Right ventricle myocardium superior (tissue), 1 donor: Measurements from ENCODE around the gene DNAJB4. TPM values are rescaled to one million over a fixed set of nuclear protein-coding genes. Genes with fewer than 3 reads are reported as not detected.
A peak's percentile ranks its signal among the peaks of the same experiment; 100 is the strongest.
"Not testable (repeated sequence)": the region's sequence is repeated elsewhere in the genome, so short reads cannot be mapped to it uniquely, and the experiment has no call there.

Source experiments
- ATAC-seq: fragments of 200-7000 bp; cut with Tn5 transposase; one replicate; pipeline ENCODE4 v1.9.1; 2020; ENCODE audit warnings: mild to moderate bottlenecking; ENCODE audit not compliant: poor library complexity
- DNase-seq: peaks from one replicate; pipeline ENCODE4 v3.0.0-alpha.2; 2020
- intact Hi-C: fragments of 100-400 bp; cut with DNase I; formaldehyde crosslinking; loops from one replicate; pipeline ENCODE4 v1.11.2; 2022
- long read RNA-seq: library from polyadenylated mRNA; unstranded; transcript quantifications from one replicate; pipeline ENCODE4 v2.0.0, GENCODE V29; 2021
- total RNA-seq: library from RNA; stranded (reverse); fragmentation: NEBNext Ultra II Directional; extraction: Animal tissue kit (Norgen Biotek cat#: 25700); gene quantifications from one replicate; pipeline ENCODE4 v1.2.1, GENCODE V29; 2021
- donor health status: DM: no; HTN: yes; CAD: no; lungs with severe emphysema.

The DNAJB4 gene
- total RNA-seq: 99.0 TPM
- long read RNA-seq, transcript DNAJB4-206 (3 exons, 949 nt): minor isoform, 63 of 156 reads
- long read RNA-seq, transcript DNAJB4-201 (3 exons, 2,988 nt): major isoform, 72 of 156 reads
- long read RNA-seq, partial matches to known transcripts: 3 of 156 reads
- long read RNA-seq, other reads (novel, unspliced or antisense): 18 of 156 reads

GRCh38 chr1:78004719-78005447 lies at the start of gene DNAJB4:
Gene DNAJB4 (plus strand): TSS chr1:78004939. CDS start chr1:78005111, 172 bp downstream.
- intact Hi-C loops: loop anchor here (10.0 kb wide), 1 partner anchor 640 kb away; the partner anchor contains the start of gene IFI44
- ATAC-seq (peak; percentile 99), DNase-seq (no peak)

GRCh38 chr1:77955709-77956108 lies 49.0 kb upstream of the DNAJB4 start:
- DNase-seq (no peak), ATAC-seq (no peak)
- intact Hi-C loops: no loop called here

GRCh38 chr1:77956464-77956863 lies 48.3 kb upstream of the DNAJB4 start:
- intact Hi-C loops: no loop called here
- ATAC-seq (no peak), DNase-seq (no peak)

DNA sequence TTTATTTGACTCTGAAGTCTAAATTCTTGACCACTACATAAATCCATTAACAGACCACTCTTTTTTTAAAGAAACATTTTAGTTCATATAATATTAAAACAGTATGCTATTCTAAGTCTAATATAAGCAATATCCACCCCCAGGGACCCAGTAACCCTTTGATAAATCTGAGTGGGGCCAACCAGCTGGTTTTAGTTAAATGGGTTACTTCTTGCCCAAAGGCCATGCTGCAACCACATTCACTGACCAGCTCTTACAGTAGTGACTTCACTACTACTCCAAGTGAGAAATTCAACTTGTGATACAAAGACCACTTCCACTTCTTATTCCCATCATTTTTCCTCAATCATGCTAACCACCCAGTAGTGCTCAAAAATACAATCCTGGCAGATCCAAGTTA lies 46.3 kb upstream of the DNAJB4 start:
- intact Hi-C loops: no loop called here
- ATAC-seq: no peak

GRCh38 chr1:77958850-77959249 lies 45.9 kb upstream of the DNAJB4 start:
- DNase-seq: no peak
- intact Hi-C loops: no loop called here
- no peak for ATAC-seq

More for the DNA sequence above, 46.3 kb upstream of the DNAJB4 start:
- no peak for DNase-seq

GRCh38 chr1:77961392-77961791 lies 43.3 kb upstream of the DNAJB4 start:
- DNase-seq (no peak), ATAC-seq (no peak)
- intact Hi-C loops: loop anchor here (5.0 kb wide), 1 partner anchor 244 kb away; no protein-coding TSS in a partner anchor

GRCh38 chr1:77966291-77966690 lies 38.4 kb upstream of the DNAJB4 start:
- no peak for DNase-seq
- intact Hi-C loops: no loop called here
- no peak for ATAC-seq

GRCh38 chr1:77970192-77970591 lies 34.5 kb upstream of the DNAJB4 start:
- intact Hi-C loops: no loop called here
- no peak for DNase-seq
- ATAC-seq: no peak

DNA sequence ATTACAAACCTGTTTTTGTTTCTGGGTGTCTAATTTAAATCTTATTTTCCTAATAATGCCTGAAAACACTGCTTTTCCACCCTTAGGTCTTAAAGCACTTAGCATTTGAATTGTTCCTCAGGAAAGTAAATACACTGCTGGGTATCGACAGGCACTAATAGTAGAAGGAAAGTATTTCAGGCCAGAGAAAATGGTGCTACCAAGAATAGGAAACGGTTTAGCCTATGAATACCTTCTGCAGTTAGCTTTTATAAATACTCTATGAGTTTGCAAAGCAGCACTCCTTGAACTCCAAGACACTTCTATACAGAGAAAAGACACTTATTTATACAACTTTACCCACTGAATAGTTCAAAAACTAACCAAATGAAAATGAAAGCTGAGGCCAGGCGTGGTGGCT lies 32.7 kb upstream of the DNAJB4 start:
- no peak for ATAC-seq
- DNase-seq: no peak
- intact Hi-C loops: no loop called here

GRCh38 chr1:77975386-77975785 lies 29.4 kb upstream of the DNAJB4 start:
- intact Hi-C loops: loop anchor here (5.0 kb wide), 1 partner anchor 137 kb away; no protein-coding TSS in a partner anchor
- no peak for ATAC-seq
- no peak for DNase-seq

- intact Hi-C loops: loop anchor here (2.0 to 5.0 kb wide), 2 partner anchors 33 to 136 kb away; no protein-coding TSS in a partner anchor
- no peak for ATAC-seq
- no peak for DNase-seq
Measured at GRCh38 chr1:77975907-77976306, 28.8 kb upstream of the DNAJB4 start.

GRCh38 chr1:77976433-77977076 lies 28.2 kb upstream of the DNAJB4 start:
- intact Hi-C loops: loop anchor here (2.0 to 5.0 kb wide), 2 partner anchors 32 to 136 kb away; no protein-coding TSS in a partner anchor
- ATAC-seq: no peak

DNA sequence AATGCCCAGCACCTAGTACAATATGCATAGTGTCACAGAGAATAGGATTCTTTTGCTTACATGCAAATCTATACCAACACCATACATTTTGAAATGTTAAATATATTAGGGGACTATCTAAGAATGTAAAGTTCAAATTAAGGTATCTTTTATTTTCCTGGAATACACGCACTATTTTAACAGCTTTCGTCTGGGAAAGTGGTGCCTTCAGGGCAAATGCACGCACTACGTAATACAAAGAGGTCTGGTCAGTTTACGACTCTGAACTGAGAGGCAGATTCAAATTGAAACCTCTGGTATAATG lies 26.8 kb upstream of the DNAJB4 start:
- DNase-seq (no peak), ATAC-seq (no peak)
- intact Hi-C loops: loop anchor here (2.0 to 5.0 kb wide), 3 partner anchors 31 to 134 kb away; no protein-coding TSS in a partner anchor

More at GRCh38 chr1:77976433-77977076, 28.2 kb upstream of the DNAJB4 start:
- DNase-seq: no peak

- DNase-seq: peak; percentile 39
Measured at GRCh38 chr1:77978293-77978968, 26.3 kb upstream of the DNAJB4 start.

DNA sequence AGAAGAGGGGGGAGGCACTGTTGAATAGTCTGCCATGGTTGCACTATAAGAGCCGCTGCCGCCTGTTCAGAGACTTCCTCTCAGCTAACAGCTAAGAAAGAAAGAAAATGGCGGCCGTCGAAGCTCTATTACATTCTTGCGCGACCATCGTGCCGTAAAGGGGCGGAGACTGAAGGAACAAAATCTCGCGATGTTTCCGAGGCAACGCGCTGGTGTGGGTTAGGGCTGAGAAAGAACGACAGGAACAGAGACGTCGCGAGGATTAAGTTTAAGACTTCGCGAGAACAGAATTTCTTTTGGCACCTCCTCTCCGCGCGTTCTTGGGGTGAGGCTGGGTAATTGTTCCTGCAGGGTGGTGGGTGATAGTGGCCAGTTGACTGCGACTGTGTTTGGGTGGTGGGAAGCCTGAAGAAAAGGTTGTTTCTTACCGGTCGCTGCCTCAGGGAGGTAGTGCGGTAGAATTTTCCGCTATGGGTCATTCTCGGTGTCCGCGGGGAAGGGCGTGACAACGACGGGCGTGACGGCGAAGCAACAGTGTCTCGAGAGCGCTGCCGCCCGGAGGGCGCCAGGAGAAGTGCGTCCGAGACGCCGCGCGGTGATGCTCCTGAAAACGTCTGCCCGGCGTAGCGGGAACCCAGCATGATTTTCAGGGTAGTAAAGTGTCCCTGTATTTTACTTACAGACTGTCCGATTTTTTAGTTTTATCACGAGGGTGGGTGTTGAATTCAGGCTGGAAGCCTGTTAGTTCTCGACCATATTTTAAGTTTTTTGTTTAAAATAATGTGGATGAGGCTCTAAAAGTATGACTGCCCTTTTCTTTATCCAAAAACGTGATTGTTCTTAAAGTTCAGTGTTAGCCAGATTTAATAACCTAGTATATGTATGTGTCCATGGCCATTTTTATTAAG lies 25.5 kb upstream of the DNAJB4 start, which contains the start of gene FUBP1:
Gene FUBP1 (minus strand): TSS at position 104 of the 908 bp plus-strand sequence. CDS start 68 bp downstream, at position 36.
- ATAC-seq: peak; percentile 94
- intact Hi-C loops: loop anchor here (2.0 to 5.0 kb wide), 2 partner anchors 68 to 133 kb away; no protein-coding TSS in a partner anchor
- peak; percentile 95 for DNase-seq

More at GRCh38 chr1:77978293-77978968, 26.3 kb upstream of the DNAJB4 start:
- intact Hi-C loops: loop anchor here (2.0 to 5.0 kb wide), 2 partner anchors 68 to 134 kb away; no protein-coding TSS in a partner anchor
- peak; percentile 72 for ATAC-seq

DNA sequence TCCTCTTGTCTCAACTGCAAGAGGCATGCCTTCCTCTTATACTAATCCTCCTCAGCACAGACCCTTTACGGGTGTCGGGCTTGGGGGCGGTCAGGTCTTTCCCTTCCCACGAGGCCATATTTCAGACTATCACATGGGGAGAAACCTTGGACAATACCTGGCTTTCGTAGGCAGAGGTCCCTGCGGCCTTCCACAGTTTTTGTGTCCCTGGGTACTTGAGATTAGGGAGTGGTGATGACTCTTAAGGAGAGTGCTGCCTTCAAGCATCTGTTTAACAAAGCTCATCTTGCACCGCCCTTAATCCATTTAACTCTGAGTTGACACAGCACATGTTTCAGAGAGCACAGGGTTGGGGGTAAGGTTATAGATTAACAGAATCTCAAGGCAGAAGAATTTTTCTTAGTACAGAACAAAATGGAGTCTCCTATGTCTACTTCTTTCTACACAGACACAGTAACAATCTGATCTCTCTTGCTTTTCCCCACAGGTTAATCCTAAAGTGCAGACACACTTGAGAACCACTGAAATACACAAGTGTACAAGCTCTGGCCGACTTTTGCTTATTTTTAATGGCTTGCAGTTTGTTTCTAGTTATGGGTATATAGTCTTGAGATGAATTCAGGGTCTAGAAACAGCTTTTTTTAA lies 21.3 kb upstream of the DNAJB4 start:
- ATAC-seq, DNase-seq, intact Hi-C loops: not testable (repeated sequence)

GRCh38 chr1:77983997-77984355 lies 20.8 kb upstream of the DNAJB4 start:
- DNase-seq: no peak
- intact Hi-C loops: no loop called here
- no peak for ATAC-seq
